CD4-positive, CD25-positive, alpha-beta regulatory T cell (primary cell): ENCODE data around the gene MAPRE2. TPM values are rescaled to one million over a fixed set of nuclear protein-coding genes. Genes with fewer than 3 reads are reported as not detected.
"Not testable (repeated sequence)": the region's sequence is repeated elsewhere in the genome, so short reads cannot be mapped to it uniquely, and the experiment has no call there.

Experiments
- ATAC-seq, 2 donors: fragments of 150-1000 bp; cut with Tn5 transposase; one replicate each; pipeline ENCODE4 v1.10.0; 2021; ENCODE audit warnings: low read depth in 2 of 2, moderate number of reproducible peaks in 2 of 2, moderate library complexity in 1 of 2
- DNase-seq, 3 donors: peaks; one replicate each; pipeline versions ENCODE4 v3.0.0 to v3.0.0-alpha.2; 2012 to 2022; ENCODE audit warnings: mixed read lengths in 1 of 3
- H3K27ac ChIP-seq: one replicate; pipeline ENCODE4 v1.7.0; 2013; ENCODE audit warnings: mild to moderate bottlenecking, low read length; ENCODE audit not compliant: insufficient read depth, poor library complexity, severe bottlenecking
- H3K27me3 ChIP-seq: one replicate; pipeline ENCODE4 v1.7.0; 2013; ENCODE audit warnings: low read length; ENCODE audit not compliant: control insufficient read depth, insufficient read depth
- H3K36me3 ChIP-seq: one replicate; pipeline ENCODE4 v1.7.0; 2013; ENCODE audit warnings: mild to moderate bottlenecking, low read length, moderate library complexity; ENCODE audit not compliant: control insufficient read depth, insufficient read depth
- H3K4me1 ChIP-seq: 2 replicates; pipeline ENCODE4 v1.7.0; 2013; ENCODE audit warnings: mild to moderate bottlenecking, low read length; ENCODE audit not compliant: insufficient read depth, control insufficient read depth, poor library complexity, severe bottlenecking
- H3K4me3 ChIP-seq: one replicate; pipeline ENCODE4 v1.7.0; 2013; ENCODE audit warnings: low read depth, mild to moderate bottlenecking, low read length, moderate library complexity
- H3K9me3 ChIP-seq, 2 experiments: 1 replicate in 1 of 2; 2 replicates in 1 of 2; pipeline ENCODE4 v1.7.0; 2013; ENCODE audit warnings: low read length in 2 of 2, mild to moderate bottlenecking in 1 of 2, moderate library complexity in 1 of 2; ENCODE audit not compliant: control insufficient read depth in 2 of 2
- H3K27ac Mint-ChIP-seq, 3 donors: one replicate each; pipeline ENCODE4 v1.8.0; 2020 to 2022; ENCODE audit warnings: mild to moderate bottlenecking in 3 of 3, mixed read lengths in 3 of 3, moderate library complexity in 2 of 3
- H3K27me3 Mint-ChIP-seq: one replicate; pipeline ENCODE4 v1.8.0; 2022; ENCODE audit warnings: mild to moderate bottlenecking, mixed read lengths
- H3K36me3 Mint-ChIP-seq: one replicate; pipeline ENCODE4 v1.8.0; 2020; ENCODE audit warnings: mixed read lengths
- H3K4me1 Mint-ChIP-seq, 4 donors: one replicate each; pipeline ENCODE4 v1.8.0; 2020 to 2022; ENCODE audit warnings: mixed read lengths in 4 of 4, mild to moderate bottlenecking in 1 of 4
- H3K4me3 Mint-ChIP-seq, 4 donors: one replicate each; pipeline ENCODE4 v1.8.0; 2020 to 2022; ENCODE audit warnings: mild to moderate bottlenecking in 4 of 4, mixed read lengths in 4 of 4, moderate library complexity in 3 of 4
- H3K9me3 Mint-ChIP-seq, 7 donors: one replicate each; pipeline ENCODE4 v1.8.0; 2020 to 2022; ENCODE audit warnings: mixed read lengths in 7 of 7, mild to moderate bottlenecking in 3 of 7, moderate library complexity in 2 of 7
- polyA plus RNA-seq, 4 donors: library from polyadenylated mRNA; unstranded; fragments of 300-500 nt; fragmentation: Illumina TruSeq; gene quantifications; one replicate each; pipeline ENCODE4 v1.2.3, GENCODE V29; 2021
- total RNA-seq: library from RNA; stranded (reverse); gene quantifications from one replicate; pipeline ENCODE4 v1.2.3, GENCODE V29; 2022

MAPRE2 gene
- total and polyA plus RNA-seq, 5 donors from 2014 or later: 62.2 to 82.5 (median 67.3) TPM

- DNase-seq, H3K4me3 ChIP-seq, H3K9me3 ChIP-seq, ATAC-seq, H3K4me3 Mint-ChIP-seq, H3K27ac ChIP-seq, H3K36me3 Mint-ChIP-seq, H3K36me3 ChIP-seq, H3K27me3 ChIP-seq, H3K9me3 Mint-ChIP-seq, H3K4me1 ChIP-seq: not testable (repeated sequence)
- peaks cover 3 to 20% (median 6%) of the 10 kb centered on the region in 4 donors for H3K4me1 Mint-ChIP-seq
- H3K27me3 Mint-ChIP-seq: peaks cover 26% of the 10 kb centered on the region
- peak overlapping the region in 1 of 3 donors; percentile 11 for H3K27ac Mint-ChIP-seq
Observed at GRCh38 chr18:35170323-35170722, 129.1 kb downstream of the MAPRE2 start.

DNA sequence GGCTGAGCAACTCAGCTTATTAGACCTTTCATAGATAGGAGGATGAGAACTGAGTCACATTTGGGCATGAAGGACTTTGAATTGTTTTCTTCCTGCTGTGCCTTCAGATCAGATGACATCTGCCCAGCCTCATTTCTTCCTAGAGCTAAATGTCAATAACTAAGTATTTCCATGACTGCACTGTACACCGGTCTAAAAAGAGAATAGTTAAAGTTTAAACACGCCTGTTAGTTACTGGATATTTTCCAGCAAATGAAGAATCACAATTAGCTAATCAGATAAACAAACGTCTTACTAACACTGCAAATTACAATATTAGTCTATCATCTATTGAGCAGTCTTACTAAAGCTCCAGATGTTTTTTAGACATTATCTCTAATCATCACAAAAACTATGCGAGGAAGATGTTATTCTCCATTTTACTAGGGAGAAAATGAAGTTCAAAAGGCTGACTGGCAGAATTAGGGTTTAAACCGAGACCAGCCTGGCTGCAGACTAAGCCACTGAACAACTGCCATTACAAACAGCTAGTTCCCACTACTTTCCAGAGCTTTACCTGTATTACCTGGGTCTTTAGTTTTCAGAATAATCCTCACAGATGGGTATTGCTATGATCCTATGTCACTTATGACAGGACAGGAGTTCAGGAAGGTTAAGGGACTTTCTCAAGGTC, 130.2 kb downstream of the MAPRE2 start:
- H3K4me1 ChIP-seq: peaks cover 3% of the 10 kb centered on the region
- H3K36me3 ChIP-seq: no peaks in the 10 kb centered on the region
- Mint-ChIP-seq H3K36me3 (no peaks in the 10 kb centered on the region), H3K4me1 (peaks cover 3 to 20% (median 6%) of the 10 kb centered on the region in 4 donors), H3K4me3 (no peak overlapping the region), H3K27ac (no peak overlapping the region), H3K27me3 (peaks cover 21% of the 10 kb centered on the region), H3K9me3 (peaks cover 0 to 1% (median 0%) of the 10 kb centered on the region in 7 donors)
- H3K27me3 ChIP-seq: peaks cover 4% of the 10 kb centered on the region
- ATAC-seq (no peak), DNase-seq (no peak)
- H3K27ac ChIP-seq: no peak overlapping the region
- H3K4me3 ChIP-seq: no peak overlapping the region
- H3K9me3 ChIP-seq: no peaks in the 10 kb centered on the region

GRCh38 chr18:35172009-35172408, 130.8 kb downstream of the MAPRE2 start:
- Histone ChIP-seq H3K4me3 (no peak overlapping the region), H3K27ac (no peak overlapping the region), H3K27me3 (peaks cover 4% of the 10 kb centered on the region), H3K36me3 (no peaks in the 10 kb centered on the region), H3K9me3 (no peaks in the 10 kb centered on the region), H3K4me1 (peaks cover 3% of the 10 kb centered on the region)
- H3K36me3 Mint-ChIP-seq: no peaks in the 10 kb centered on the region
- H3K27ac Mint-ChIP-seq: no peak overlapping the region
- H3K4me1 Mint-ChIP-seq: peaks cover 3 to 20% (median 6%) of the 10 kb centered on the region in 4 donors
- ATAC-seq (no peak), DNase-seq (no peak)
- H3K9me3 Mint-ChIP-seq: peaks cover 0 to 1% (median 0%) of the 10 kb centered on the region in 7 donors
- no peak overlapping the region for H3K4me3 Mint-ChIP-seq
- H3K27me3 Mint-ChIP-seq: peaks cover 21% of the 10 kb centered on the region

- H3K4me3 Mint-ChIP-seq: no peak overlapping the region
- Histone ChIP-seq H3K9me3 (no peaks in the 10 kb centered on the region), H3K4me3 (no peak overlapping the region), H3K27me3 (peaks cover 4% of the 10 kb centered on the region), H3K36me3 (no peaks in the 10 kb centered on the region), H3K27ac (no peak overlapping the region), H3K4me1 (peaks cover 3% of the 10 kb centered on the region)
- H3K9me3 Mint-ChIP-seq: peaks cover 0 to 1% (median 0%) of the 10 kb centered on the region in 7 donors
- DNase-seq (no peak), ATAC-seq (no peak)
- H3K27ac Mint-ChIP-seq: no peak overlapping the region
- H3K4me1 Mint-ChIP-seq: peaks cover 3 to 20% (median 6%) of the 10 kb centered on the region in 4 donors
- peaks cover 17% of the 10 kb centered on the region for H3K27me3 Mint-ChIP-seq
- no peaks in the 10 kb centered on the region for H3K36me3 Mint-ChIP-seq
Observed at GRCh38 chr18:35172451-35173035, 131.3 kb downstream of the MAPRE2 start.

DNA sequence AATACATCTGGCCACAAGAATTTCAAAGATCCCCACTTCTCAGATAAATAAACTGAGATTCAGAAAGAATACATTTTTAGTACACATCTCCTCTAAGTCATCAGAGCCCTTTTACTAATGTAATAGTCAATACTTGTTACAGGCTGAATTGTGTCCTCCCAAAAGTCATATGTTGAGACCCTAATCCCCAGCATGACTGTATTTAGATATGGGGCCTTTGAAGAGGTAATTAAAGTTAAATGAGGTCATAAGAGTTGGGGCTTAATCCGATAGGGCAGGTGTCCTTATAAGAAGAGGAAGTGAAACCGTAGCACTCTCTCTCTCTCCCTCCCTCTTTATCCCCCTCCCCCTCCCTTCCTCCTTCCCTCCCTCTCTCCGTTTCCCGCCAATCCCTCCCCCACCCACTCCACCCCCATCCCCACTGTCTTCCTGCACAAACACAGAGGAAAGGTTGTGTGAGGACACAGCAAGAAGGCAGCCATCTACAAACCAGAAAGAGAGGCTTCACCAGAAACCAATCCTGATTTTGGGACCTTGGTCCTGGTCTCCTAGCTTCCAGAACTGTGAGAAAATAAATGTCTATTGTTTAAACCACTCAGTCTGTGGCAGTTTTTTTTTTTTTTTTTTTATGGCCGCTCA, 133.0 kb downstream of the MAPRE2 start:
- peaks cover 4% of the 10 kb centered on the region for H3K27me3 ChIP-seq
- H3K27ac ChIP-seq: no peak overlapping the region
- Mint-ChIP-seq H3K4me1 (peaks cover 3 to 20% (median 6%) of the 10 kb centered on the region in 4 donors), H3K27me3 (peaks cover 8% of the 10 kb centered on the region), H3K27ac (peak overlapping the region in 1 of 3 donors; percentile 79), H3K36me3 (no peaks in the 10 kb centered on the region), H3K4me3 (no peak overlapping the region), H3K9me3 (peaks cover 0 to 1% (median 0%) of the 10 kb centered on the region in 7 donors)
- H3K9me3 ChIP-seq: no peaks in the 10 kb centered on the region
- ATAC-seq (no peak), DNase-seq (peak in 1 of 3 donors; percentile 20)
- peaks cover 3% of the 10 kb centered on the region for H3K4me1 ChIP-seq
- no peak overlapping the region for H3K4me3 ChIP-seq
- no peaks in the 10 kb centered on the region for H3K36me3 ChIP-seq

GRCh38 chr18:35174745-35175144, 133.5 kb downstream of the MAPRE2 start:
- Histone ChIP-seq H3K4me3 (no peak overlapping the region), H3K27me3 (peaks cover 3% of the 10 kb centered on the region), H3K27ac (no peak overlapping the region), H3K4me1 (peaks cover 3% of the 10 kb centered on the region), H3K9me3 (no peaks in the 10 kb centered on the region), H3K36me3 (no peaks in the 10 kb centered on the region)
- H3K27ac Mint-ChIP-seq: no peak overlapping the region
- peaks cover 4% of the 10 kb centered on the region for H3K27me3 Mint-ChIP-seq
- H3K9me3 Mint-ChIP-seq: peaks cover 0 to 1% (median 0%) of the 10 kb centered on the region in 7 donors
- H3K4me1 Mint-ChIP-seq: peaks cover 3 to 20% (median 6%) of the 10 kb centered on the region in 4 donors
- ATAC-seq (no peak), DNase-seq (no peak)
- H3K36me3 Mint-ChIP-seq: no peaks in the 10 kb centered on the region
- no peak overlapping the region for H3K4me3 Mint-ChIP-seq

DNA sequence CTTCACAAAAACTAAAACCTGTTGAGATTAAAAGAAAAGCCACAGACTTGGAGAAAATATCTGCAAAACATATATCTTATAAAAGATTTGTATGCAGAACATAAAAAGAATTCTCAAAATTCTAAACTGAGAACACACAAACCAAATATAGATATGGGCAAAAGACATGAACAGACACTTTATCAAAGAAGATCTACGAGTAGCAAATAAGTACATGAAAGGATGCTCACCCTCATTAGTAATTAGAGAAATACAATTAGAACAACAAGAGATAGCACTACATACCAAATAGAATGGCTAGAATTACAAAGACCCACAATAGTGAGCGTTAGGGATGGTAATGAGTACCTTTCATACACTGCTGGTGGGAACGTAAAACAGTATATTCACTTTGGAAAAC, 135.7 kb downstream of the MAPRE2 start:
- no peaks in the 10 kb centered on the region for H3K9me3 ChIP-seq
- H3K4me3 ChIP-seq: no peak overlapping the region
- H3K27ac ChIP-seq: no peak overlapping the region
- H3K36me3 Mint-ChIP-seq: no peaks in the 10 kb centered on the region
- H3K4me3 Mint-ChIP-seq: no peak overlapping the region
- no peak overlapping the region for H3K27ac Mint-ChIP-seq
- peaks cover 2% of the 10 kb centered on the region for H3K27me3 ChIP-seq
- H3K4me1 ChIP-seq: peaks cover 3% of the 10 kb centered on the region
- ATAC-seq (no peak), DNase-seq (no peak)
- H3K4me1 Mint-ChIP-seq: peaks cover 0 to 15% (median 4%) of the 10 kb centered on the region in 4 donors
- H3K27me3 Mint-ChIP-seq: no peaks in the 10 kb centered on the region
- H3K36me3 ChIP-seq: no peaks in the 10 kb centered on the region
- peaks cover 0 to 1% (median 0%) of the 10 kb centered on the region in 7 donors for H3K9me3 Mint-ChIP-seq
